ENCODE data around the gene MSI2.
A peak's percentile ranks its signal among the peaks of the same experiment; 100 is the strongest.
"Not testable (repeated sequence)": the region's sequence is repeated elsewhere in the genome, so short reads cannot be mapped to it uniquely, and the experiment has no call there.

Gene MSI2

GRCh38 chr17:57294101-57294500 is 37.8 kb downstream of the MSI2 start:
- no peak for DNase-seq

GRCh38 chr17:57294629-57295501 is 38.5 kb downstream of the MSI2 start:
- DNase-seq: peak; percentile 74

- DNase-seq: no peak
These were observed 39.3 kb downstream of the MSI2 start for GRCh38 chr17:57295526-57296023.

- DNase-seq: no peak
These were observed 39.9 kb downstream of the MSI2 start for GRCh38 chr17:57296231-57296630.

GRCh38 chr17:57299176-57299575 is 42.9 kb downstream of the MSI2 start:
- DNase-seq: no peak

- not testable (repeated sequence) for DNase-seq
These were observed 44.3 kb downstream of the MSI2 start for GRCh38 chr17:57300592-57300991.

GRCh38 chr17:57302690-57303465 is 46.6 kb downstream of the MSI2 start:
- DNase-seq: no peak

- DNase-seq: no peak
These were observed 48.9 kb downstream of the MSI2 start for GRCh38 chr17:57305144-57305728.

- DNase-seq: no peak
These were observed 49.7 kb downstream of the MSI2 start for GRCh38 chr17:57305908-57306504.

GRCh38 chr17:57308543-57309186 is 52.3 kb downstream of the MSI2 start:
- DNase-seq: no peak

- no peak for DNase-seq
These were observed 53.2 kb downstream of the MSI2 start for GRCh38 chr17:57309479-57309878.

- DNase-seq: no peak
These were observed 55.2 kb downstream of the MSI2 start for GRCh38 chr17:57311281-57312216.

- no peak for DNase-seq
These were observed 55.9 kb downstream of the MSI2 start for GRCh38 chr17:57312242-57312641.

- DNase-seq: no peak
These were observed 56.9 kb downstream of the MSI2 start for GRCh38 chr17:57313097-57313835.

- no peak for DNase-seq
These were observed 59.0 kb downstream of the MSI2 start for GRCh38 chr17:57315061-57316015.

GRCh38 chr17:57316361-57316760 is 60.0 kb downstream of the MSI2 start:
- DNase-seq: no peak

GRCh38 chr17:57317079-57317478 is 60.8 kb downstream of the MSI2 start:
- no peak for DNase-seq

GRCh38 chr17:57318913-57319312 is 62.6 kb downstream of the MSI2 start:
- DNase-seq: no peak

GRCh38 chr17:57319806-57320205 is 63.5 kb downstream of the MSI2 start:
- DNase-seq: no peak

Measured in hematopoietic multipotent progenitor cell treated with erythropoietin and hydrocortisone succinate and interleukin-3 and kit ligand, for 8 days (in vitro differentiated cells).